AG10803 (cell line): Measurements from ENCODE around the gene ATL2.

Source experiments
- DNase-seq: peaks from one replicate; pipeline ENCODE4 v3.0.0; 2010; ENCODE audit warnings: low read depth
- H3K4me3 ChIP-seq: 2 replicates; pipeline ENCODE4 v1.5.1; 2011; ENCODE audit warnings: mild to moderate bottlenecking, low read length, control low read depth
- TF ChIP-seq, protein P1 (sequence below): conservative IDR thresholded peaks from 2 replicates; pipeline ENCODE4 v1.5.1; 2011; ENCODE audit warnings: mild to moderate bottlenecking, low read length, control low read depth, inconsistent platforms

The ATL2 gene

DNA sequence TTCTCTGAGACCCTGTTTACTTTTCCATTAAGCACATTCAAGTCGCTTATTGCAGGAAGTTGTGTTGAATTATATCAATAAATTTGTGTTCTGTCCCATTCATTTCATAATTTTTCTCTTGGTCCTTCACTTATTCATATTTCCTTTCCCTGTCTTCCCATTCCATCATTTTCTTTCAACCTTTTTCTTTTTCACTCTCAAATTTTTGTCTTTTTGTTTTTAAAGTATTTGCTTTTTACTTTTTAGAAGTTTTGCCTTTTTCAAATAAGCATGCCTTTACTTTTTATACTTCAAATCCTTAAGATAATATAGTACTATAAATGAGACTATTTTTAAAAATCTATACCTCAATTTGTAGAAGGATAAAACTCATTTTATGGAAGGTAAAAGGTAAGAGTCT lies 120.5 kb downstream of the ATL2 start:
- TF ChIP-seq, protein P1, sequence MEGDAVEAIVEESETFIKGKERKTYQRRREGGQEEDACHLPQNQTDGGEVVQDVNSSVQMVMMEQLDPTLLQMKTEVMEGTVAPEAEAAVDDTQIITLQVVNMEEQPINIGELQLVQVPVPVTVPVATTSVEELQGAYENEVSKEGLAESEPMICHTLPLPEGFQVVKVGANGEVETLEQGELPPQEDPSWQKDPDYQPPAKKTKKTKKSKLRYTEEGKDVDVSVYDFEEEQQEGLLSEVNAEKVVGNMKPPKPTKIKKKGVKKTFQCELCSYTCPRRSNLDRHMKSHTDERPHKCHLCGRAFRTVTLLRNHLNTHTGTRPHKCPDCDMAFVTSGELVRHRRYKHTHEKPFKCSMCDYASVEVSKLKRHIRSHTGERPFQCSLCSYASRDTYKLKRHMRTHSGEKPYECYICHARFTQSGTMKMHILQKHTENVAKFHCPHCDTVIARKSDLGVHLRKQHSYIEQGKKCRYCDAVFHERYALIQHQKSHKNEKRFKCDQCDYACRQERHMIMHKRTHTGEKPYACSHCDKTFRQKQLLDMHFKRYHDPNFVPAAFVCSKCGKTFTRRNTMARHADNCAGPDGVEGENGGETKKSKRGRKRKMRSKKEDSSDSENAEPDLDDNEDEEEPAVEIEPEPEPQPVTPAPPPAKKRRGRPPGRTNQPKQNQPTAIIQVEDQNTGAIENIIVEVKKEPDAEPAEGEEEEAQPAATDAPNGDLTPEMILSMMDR, result no peak
- DNase-seq, result no peak
- H3K4me3 ChIP-seq, result no peak overlapping the region

DNA sequence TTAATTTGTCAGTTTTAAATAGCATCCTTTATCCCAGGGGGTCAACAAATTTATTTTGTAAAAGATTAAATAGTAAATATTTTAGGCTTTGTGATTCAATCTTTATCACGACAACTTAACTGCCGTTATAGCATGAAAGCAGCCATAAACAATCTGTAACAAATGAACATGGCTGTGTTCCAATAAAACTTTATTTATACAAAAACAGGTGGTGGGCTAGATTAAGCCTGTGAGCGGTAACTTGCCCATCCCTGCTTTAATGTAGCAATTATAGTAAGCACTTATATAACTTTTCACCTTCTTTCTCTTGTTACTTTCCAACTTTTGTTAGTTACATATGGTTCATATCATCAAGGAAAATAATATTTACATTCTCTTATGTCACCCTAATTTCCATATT lies 121.9 kb downstream of the ATL2 start:
- H3K4me3 ChIP-seq, result no peak overlapping the region
- TF ChIP-seq, protein P1, result no peak
- no peak for DNase-seq

DNA sequence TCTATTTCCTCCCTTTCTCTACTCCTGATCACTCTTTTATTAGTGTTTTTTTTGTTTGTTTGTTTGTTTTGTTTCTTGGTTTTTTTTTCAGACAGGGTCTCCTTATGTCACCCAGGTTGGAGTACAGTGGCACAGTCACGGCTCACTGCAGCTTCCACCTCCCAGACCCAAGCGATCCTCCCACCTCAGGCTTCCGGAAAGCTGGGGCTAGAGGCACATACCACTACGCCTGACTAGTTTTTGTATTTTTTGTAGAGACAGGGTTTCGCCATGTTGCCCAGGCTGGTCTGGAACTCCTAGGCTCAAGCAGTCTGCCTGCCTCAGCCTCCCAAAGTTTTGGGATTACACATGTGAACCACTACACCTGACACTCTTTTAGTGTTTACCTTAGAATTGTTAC lies 122.3 kb downstream of the ATL2 start:
- TF ChIP-seq, protein P1, result no peak
- H3K4me3 ChIP-seq, result no peak overlapping the region
- no peak for DNase-seq

DNA sequence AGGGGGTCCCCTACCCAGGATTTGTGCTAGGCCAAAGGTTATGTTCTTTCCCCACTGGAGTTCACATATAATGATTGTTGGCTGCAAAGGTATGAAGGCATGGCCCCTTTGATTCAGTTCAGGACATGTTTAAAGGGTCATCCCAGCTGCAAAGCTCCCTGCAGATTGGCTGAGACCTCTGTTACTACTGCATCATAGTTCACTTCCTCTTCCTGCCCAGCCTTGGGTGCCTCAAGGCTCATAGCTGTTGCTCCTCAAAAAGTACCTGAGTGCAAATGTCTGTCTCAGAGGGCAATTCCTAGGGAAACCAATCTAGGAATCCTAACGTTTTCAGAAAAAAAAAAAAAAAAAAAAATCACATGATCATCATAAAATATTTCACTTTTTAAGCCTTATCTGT lies 125.1 kb downstream of the ATL2 start:
- DNase-seq, result no peak
- H3K4me3 ChIP-seq, result no peak overlapping the region
- TF ChIP-seq, protein P1, result no peak

DNA sequence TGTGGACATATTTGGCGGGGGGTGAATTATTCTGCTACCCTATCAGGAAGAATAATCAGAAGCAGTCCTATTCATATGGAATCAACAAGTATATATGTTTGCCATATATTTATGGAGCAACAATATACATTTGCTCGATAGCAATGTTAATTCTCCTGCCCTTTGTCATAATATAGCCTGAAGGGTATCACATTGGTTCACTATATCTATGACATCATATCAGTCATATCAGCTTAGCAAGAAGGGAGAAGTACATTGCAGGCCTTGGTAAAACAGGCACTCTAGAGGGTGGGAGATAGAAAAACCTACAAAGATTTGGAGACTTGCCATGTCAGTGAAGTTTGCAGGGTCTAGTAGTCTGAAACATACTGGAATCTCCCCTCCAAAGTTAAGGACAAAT lies 128.4 kb downstream of the ATL2 start:
- no peak overlapping the region for H3K4me3 ChIP-seq
- TF ChIP-seq, protein P1, result no peak
- no peak for DNase-seq

DNA sequence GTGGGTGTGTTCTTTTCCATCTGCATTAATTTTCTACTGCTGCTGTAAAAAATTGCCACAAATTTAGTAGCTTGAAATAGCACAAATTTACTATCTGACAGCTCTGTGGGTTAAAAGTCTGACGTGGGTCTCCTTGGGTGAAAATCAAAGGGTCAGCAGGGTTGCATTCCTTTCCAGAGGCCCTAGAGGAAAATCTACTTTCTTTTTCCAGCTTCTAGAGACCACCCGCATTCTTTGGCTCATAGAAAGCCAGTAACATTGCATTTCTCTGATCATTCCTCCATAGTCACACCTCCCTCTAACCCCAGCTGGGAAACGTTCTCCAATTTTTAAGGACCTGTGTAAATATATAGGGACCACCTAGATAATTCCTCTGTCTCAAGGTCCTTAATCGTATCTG lies 128.8 kb downstream of the ATL2 start:
- no peak for DNase-seq
- H3K4me3 ChIP-seq, result no peak overlapping the region
- TF ChIP-seq, protein P1, result no peak

DNA sequence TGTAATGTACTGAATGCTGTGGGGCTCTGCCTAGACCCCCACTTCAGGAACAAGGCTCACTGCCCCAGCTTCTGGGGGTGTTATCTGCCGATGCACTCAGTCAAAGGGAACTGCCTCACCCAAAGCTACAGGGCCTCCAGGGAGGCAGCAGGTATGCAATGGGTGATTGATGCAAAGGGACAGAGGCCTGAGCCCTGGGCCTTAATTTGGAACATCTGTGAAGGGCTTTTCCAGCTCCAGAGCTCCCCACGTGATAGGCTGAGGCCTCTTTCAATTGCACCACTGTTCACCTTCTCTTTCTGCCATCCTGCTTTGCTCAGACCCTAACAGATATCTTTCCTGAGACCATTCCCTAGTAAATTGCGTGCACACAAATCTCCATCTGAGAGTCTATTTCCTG lies 131.0 kb downstream of the ATL2 start:
- H3K4me3 ChIP-seq, result no peak overlapping the region
- DNase-seq, result no peak
- TF ChIP-seq, protein P1, result no peak
